ENCODE measurements around the gene ERAP2. TPM values are rescaled to one million over a fixed set of nuclear protein-coding genes. Genes with fewer than 3 reads are reported as not detected.
"Not testable (repeated sequence)": the region's sequence is repeated elsewhere in the genome, so short reads cannot be mapped to it uniquely, and the experiment has no call there.

Gene ERAP2
- total RNA-seq, 4 donors from 2014 or later: 7.1 to 39.1 (median 33.1) TPM

DNA sequence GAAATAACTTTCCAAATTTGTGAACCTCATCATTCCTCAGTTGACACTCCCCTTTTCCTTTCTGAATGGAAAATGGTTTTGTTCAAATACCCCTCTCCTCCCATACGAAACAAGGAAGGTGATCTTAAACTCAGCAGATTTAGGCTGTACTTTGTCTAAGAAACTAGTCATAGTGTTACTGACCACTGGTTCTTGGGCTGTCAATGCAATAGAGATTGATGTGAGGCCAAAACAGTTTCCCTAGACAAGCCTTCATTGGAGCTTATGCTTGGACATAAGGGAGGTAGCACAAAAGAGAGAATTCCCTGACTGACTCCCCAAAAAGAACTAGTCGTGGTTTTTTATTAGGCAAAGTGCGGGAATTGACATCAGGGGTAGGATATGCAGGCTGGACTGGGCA is 54.3 kb downstream of the ERAP2 start:
- Histone ChIP-seq H3K9me3 (no peaks in the 10 kb centered on the region), H3K4me1 (peaks cover 4 to 25% (median 13%) of the 10 kb centered on the region in 4 donors), H3K4me3 (no peak overlapping the region), H3K27ac (no peak overlapping the region), H3K36me3 (no peaks in the 10 kb centered on the region), H3K27me3 (no peaks in the 10 kb centered on the region)
- intact Hi-C loops (cut with DNase I; ENCODE audit: low total_unique reads) (no loop called here), in situ Hi-C loops (cut with MboI; ENCODE audit: low pct_ligation_motif_present in 1 of 4, low pct_unique_long_range_greater_than_20kb in 1 of 4, low sequenced_read_pairs in 3 of 4) (no loop called here)
- no peak for DNase-seq
- WGBS, 2 donors (ENCODE audit: low coverage in 1 of 2): 33 to 93% methylated on average over 1 to 3 of the region's 3 CpGs
- TF ChIP-seq POLR2A (IDR thresholded peaks at IDR 0.05) (no peak), EP300 (IDR thresholded peaks at IDR 0.05; ENCODE audit: low read depth) (no peak), POLR2AphosphoS5 (IDR thresholded peaks at IDR 0.05) (no peak)
- TF ChIP-seq, protein P1, sequence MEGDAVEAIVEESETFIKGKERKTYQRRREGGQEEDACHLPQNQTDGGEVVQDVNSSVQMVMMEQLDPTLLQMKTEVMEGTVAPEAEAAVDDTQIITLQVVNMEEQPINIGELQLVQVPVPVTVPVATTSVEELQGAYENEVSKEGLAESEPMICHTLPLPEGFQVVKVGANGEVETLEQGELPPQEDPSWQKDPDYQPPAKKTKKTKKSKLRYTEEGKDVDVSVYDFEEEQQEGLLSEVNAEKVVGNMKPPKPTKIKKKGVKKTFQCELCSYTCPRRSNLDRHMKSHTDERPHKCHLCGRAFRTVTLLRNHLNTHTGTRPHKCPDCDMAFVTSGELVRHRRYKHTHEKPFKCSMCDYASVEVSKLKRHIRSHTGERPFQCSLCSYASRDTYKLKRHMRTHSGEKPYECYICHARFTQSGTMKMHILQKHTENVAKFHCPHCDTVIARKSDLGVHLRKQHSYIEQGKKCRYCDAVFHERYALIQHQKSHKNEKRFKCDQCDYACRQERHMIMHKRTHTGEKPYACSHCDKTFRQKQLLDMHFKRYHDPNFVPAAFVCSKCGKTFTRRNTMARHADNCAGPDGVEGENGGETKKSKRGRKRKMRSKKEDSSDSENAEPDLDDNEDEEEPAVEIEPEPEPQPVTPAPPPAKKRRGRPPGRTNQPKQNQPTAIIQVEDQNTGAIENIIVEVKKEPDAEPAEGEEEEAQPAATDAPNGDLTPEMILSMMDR (IDR thresholded peaks at IDR 0.05): no peak

DNA sequence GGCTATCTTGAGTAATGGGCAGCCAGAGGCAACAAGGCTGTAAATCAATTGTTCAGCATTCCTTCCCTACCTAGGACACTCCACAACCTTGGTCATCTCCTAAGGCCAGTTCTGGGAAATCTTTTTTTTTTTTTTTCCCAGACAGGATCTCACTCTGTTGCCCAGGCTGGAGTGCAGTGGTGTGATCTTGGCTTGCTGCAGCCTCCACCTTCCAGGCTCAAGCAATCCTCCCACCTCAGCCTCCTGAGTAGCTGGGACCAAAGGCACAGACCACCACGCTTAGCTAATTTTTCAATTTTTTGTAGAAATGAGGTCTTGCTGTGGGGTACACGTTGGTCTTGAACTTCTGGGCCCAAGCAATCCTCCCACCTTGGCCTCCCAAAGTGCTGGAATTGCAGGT is 54.7 kb downstream of the ERAP2 start:
- H3K9me3 ChIP-seq; H3K36me3 ChIP-seq; intact Hi-C loops (cut with DNase I; ENCODE audit: low total_unique reads); H3K27ac ChIP-seq; DNase-seq; H3K27me3 ChIP-seq; in situ Hi-C loops (cut with MboI; ENCODE audit: low pct_ligation_motif_present in 1 of 4, low pct_unique_long_range_greater_than_20kb in 1 of 4, low sequenced_read_pairs in 3 of 4); H3K4me3 ChIP-seq: not testable (repeated sequence)
- H3K4me1 ChIP-seq: peaks cover 4 to 25% (median 13%) of the 10 kb centered on the region in 4 donors
- WGBS, 2 donors (ENCODE audit: low coverage in 1 of 2): 94 to 100% methylated on average over 1 to 2 of the region's 2 CpGs

DNA sequence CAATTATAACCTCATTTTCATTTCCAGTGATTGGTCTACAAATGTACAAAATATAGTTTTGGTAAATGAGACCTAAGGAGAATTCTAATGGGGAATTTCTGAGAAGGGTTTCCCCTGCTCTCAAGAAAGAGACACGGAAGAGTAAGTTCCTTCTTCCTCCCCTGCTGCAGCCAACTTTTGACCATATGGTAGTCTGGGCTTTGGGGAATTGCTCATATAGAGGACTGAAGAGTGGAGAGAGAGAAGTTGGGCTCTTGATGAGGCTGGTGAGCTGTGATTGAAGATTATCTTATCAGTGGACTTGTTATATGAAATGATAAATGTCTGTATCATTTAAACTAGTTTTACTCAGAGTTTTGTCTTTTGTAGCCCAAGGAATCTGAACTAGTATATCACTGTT is 55.3 kb downstream of the ERAP2 start:
- no peaks in the 10 kb centered on the region for H3K36me3 ChIP-seq
- no peaks in the 10 kb centered on the region for H3K9me3 ChIP-seq
- H3K27ac ChIP-seq: no peak overlapping the region
- H3K4me1 ChIP-seq: peaks cover 4 to 25% (median 13%) of the 10 kb centered on the region in 4 donors
- TF ChIP-seq POLR2A (IDR thresholded peaks at IDR 0.05) (no peak), EP300 (IDR thresholded peaks at IDR 0.05; ENCODE audit: low read depth) (no peak), POLR2AphosphoS5 (IDR thresholded peaks at IDR 0.05) (no peak)
- TF ChIP-seq, protein P1 (IDR thresholded peaks at IDR 0.05): no peak
- DNase-seq: no peak
- H3K27me3 ChIP-seq: no peaks in the 10 kb centered on the region
- in situ Hi-C loops (cut with MboI; ENCODE audit: low pct_ligation_motif_present in 1 of 4, low pct_unique_long_range_greater_than_20kb in 1 of 4, low sequenced_read_pairs in 3 of 4): no loop called here
- intact Hi-C loops (cut with DNase I; ENCODE audit: low total_unique reads): no loop called here
- WGBS, 2 donors (ENCODE audit: low coverage in 1 of 2): 58 to 71% methylated on average over 1 of the region's 1 CpG
- H3K4me3 ChIP-seq: no peak overlapping the region

- intact Hi-C loops (cut with DNase I; ENCODE audit: low total_unique reads): no loop called here
- H3K4me1 ChIP-seq: peaks cover 4 to 27% (median 14%) of the 10 kb centered on the region in 4 donors
- no peak for TF ChIP-seq POLR2AphosphoS5 (IDR thresholded peaks at IDR 0.05)
- no peak for TF ChIP-seq POLR2A (IDR thresholded peaks at IDR 0.05)
- TF ChIP-seq, protein P1 (IDR thresholded peaks at IDR 0.05): no peak
- no peak for TF ChIP-seq EP300 (IDR thresholded peaks at IDR 0.05; ENCODE audit: low read depth)
- H3K27me3 ChIP-seq: no peaks in the 10 kb centered on the region
- peak overlapping the region in 1 of 4 donors; percentile 97 for H3K27ac ChIP-seq
- no peaks in the 10 kb centered on the region for H3K36me3 ChIP-seq
- no peak overlapping the region for H3K4me3 ChIP-seq
- DNase-seq: no peak
- 82% methylated on average over 5 of the region's 5 CpGs for WGBS, 2 donors (ENCODE audit: low coverage in 1 of 2)
- in situ Hi-C loops (cut with MboI; ENCODE audit: low pct_ligation_motif_present in 1 of 4, low pct_unique_long_range_greater_than_20kb in 1 of 4, low sequenced_read_pairs in 3 of 4): no loop called here
- no peaks in the 10 kb centered on the region for H3K9me3 ChIP-seq
Measured at GRCh38 chr5:96932026-96932425, 55.7 kb downstream of the ERAP2 start.

Data from transverse colon (tissue), 4 donors.